Adrenal gland (tissue), 12 donors: Measurements from ENCODE around the gene FHIP1B. TPM values are rescaled to one million over a fixed set of nuclear protein-coding genes. Genes with fewer than 3 reads are reported as not detected.

ENCODE experiments used
- DNase-seq, 7 donors: peaks; one replicate each; pipeline ENCODE4 v3.0.0-alpha.2; 2019 to 2020
- H3K27ac ChIP-seq, 5 donors: fragments of 200-600 bp; sonication (generic) in 4 of 5; 1 replicate in 3 of 5; 2 replicates in 2 of 5; pipeline versions ENCODE4 v1.5.1 to v1.8.0; 2016 to 2020; ENCODE audit warnings: mild to moderate bottlenecking in 1 of 5
- H3K27me3 ChIP-seq: fragments of 200-600 bp; 2 replicates; pipeline ENCODE4 v1.8.0; 2021
- H3K36me3 ChIP-seq, 2 donors: fragments of 200-600 bp; replicated peaks in 1 of 2; 1 replicate in 1 of 2; 2 replicates in 1 of 2; pipeline versions ENCODE4 v1.5.1 to v1.8.0; 2018 to 2022
- H3K4me1 ChIP-seq, 2 donors: fragments of 200-600 bp; replicated peaks in 1 of 2; 1 replicate in 1 of 2; 2 replicates in 1 of 2; pipeline versions ENCODE4 v1.5.1 to v1.8.0; 2018 to 2021
- H3K4me3 ChIP-seq, 4 donors: fragments of 200-600 bp; sonication (generic) in 3 of 4; one replicate each; pipeline ENCODE4 v1.5.1; 2016 to 2018
- H3K9me3 ChIP-seq, 3 donors: fragments of 200-600 bp; sonication (generic) in 1 of 3; replicated peaks in 1 of 3; 1 replicate in 2 of 3; 2 replicates in 1 of 3; pipeline versions ENCODE4 v1.5.1 to v1.8.0; 2016 to 2021
- POLR2A ChIP-seq, 2 donors: fragments of 450-650 bp; IDR thresholded peaks; one replicate each; pipeline ENCODE4 v1.6.1; 2017; ENCODE audit warnings: antibody characterized with exemption in 2 of 2, mild to moderate bottlenecking in 2 of 2, moderate library complexity in 1 of 2
- WGBS, 4 donors: extraction: QIAGEN DNeasy Blood & Tissue Kit in 2 of 4; methylation state at CpG; one replicate each; pipeline versions ENCODE4 v1.1.5 to v1.1.7; 2013 to 2017; 5-methylcytosine and 5-hydroxymethylcytosine counted together
- intact Hi-C, 2 donors: fragments of 100-400 bp; cut with DNase I; formaldehyde crosslinking; loops; one replicate each; pipeline versions ENCODE4 v1.14.1 to v1.15.0; 2022 to 2023
- polyA plus RNA-seq, 3 donors: library from polyadenylated mRNA; stranded (reverse); fragments of 200-250 nt in 2 of 3; fragments of 350-450 nt in 1 of 3; fragmentation: Illumina TruSeq in 1 of 3; extraction: RNeasy Lipid Tissue Mini Kit (QIAGEN cat#74804) in 1 of 3; gene quantifications; one replicate each; pipeline ENCODE4 v1.2.3, GENCODE V29; 2013 to 2014
- total RNA-seq, 9 donors: library from RNA; depleted of rRNA in 4 of 9; stranded (reverse); fragments of >200 nt in 4 of 9; fragments of 120-200 nt in 1 of 9; fragmentation: NEBNext Ultra II Directional in 1 of 9; extraction: Animal tissue kit (Norgen Biotek cat#: 25700) in 1 of 9; gene quantifications; one replicate each; pipeline versions ENCODE4 v1.1.0 to v1.2.4, GENCODE V29; 2013 to 2023
- TF ChIP-seq, protein P1 (sequence below), 6 experiments: fragments of 450-650 bp in 4 of 6; fragments of 200-600 bp in 2 of 6; sonication (generic) in 1 of 6; IDR thresholded peaks; 1 replicate in 5 of 6; 2 replicates in 1 of 6; pipeline versions ENCODE4 v1.5.1 to v1.8.0; 2016 to 2021; ENCODE audit warnings: antibody characterized with exemption in 6 of 6, mild to moderate bottlenecking in 2 of 6, moderate library complexity in 1 of 6
- donor health status: healthy with polysubstance abuse.
- donor health status: Bipolar disorder and iron deficiency.
- donor health status: DM: yes; HTN: yes; CAD: no.
- donor health status: DM: no; HTN: no; CAD: no.
- donor health status: DM: no; HTN: no; CAD: no.
- donor health status: DM: yes; HTN: yes; CAD: no.

FHIP1B gene
- total and polyA plus RNA-seq, 12 donors, result 12.5 to 91.2 (median 34.9) TPM

DNA sequence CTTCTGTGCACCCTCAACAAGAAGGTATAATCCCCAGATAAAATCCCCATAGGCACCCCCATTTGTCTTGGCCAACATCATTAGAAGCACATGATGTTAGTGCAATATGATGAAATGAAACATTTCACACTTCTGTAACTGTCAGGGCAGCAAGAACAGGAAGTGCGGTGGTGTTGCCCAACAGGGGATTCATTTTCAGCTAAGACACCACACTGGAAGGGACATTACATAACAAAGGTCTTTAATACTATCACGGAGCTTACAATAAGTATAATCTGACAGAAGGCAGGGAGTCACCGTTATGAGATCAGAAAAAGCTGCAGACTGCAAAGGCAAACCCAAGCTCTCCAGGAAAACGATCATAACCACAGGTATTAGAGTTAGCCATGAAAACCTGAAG, 33.5 kb downstream of the FHIP1B start:
- Histone ChIP-seq H3K4me3 (no peak overlapping the region), H3K9me3 (no peaks in the 10 kb centered on the region), H3K27me3 (no peaks in the 10 kb centered on the region), H3K27ac (no peak overlapping the region), H3K36me3 (no peaks in the 10 kb centered on the region), H3K4me1 (no peaks in the 10 kb centered on the region)
- DNase-seq, result peak in 6 of 7 donors; percentile 35 to 76 (median 54)
- intact Hi-C loops, result no loop called here
- WGBS, 4 donors, result 65 to 75% (median 72%) methylated on average over 4 of the region's 4 CpGs
- no peak for TF ChIP-seq POLR2A (IDR thresholded peaks at IDR 0.05)
- TF ChIP-seq, protein P1, sequence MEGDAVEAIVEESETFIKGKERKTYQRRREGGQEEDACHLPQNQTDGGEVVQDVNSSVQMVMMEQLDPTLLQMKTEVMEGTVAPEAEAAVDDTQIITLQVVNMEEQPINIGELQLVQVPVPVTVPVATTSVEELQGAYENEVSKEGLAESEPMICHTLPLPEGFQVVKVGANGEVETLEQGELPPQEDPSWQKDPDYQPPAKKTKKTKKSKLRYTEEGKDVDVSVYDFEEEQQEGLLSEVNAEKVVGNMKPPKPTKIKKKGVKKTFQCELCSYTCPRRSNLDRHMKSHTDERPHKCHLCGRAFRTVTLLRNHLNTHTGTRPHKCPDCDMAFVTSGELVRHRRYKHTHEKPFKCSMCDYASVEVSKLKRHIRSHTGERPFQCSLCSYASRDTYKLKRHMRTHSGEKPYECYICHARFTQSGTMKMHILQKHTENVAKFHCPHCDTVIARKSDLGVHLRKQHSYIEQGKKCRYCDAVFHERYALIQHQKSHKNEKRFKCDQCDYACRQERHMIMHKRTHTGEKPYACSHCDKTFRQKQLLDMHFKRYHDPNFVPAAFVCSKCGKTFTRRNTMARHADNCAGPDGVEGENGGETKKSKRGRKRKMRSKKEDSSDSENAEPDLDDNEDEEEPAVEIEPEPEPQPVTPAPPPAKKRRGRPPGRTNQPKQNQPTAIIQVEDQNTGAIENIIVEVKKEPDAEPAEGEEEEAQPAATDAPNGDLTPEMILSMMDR (IDR thresholded peaks at IDR 0.05), result no peak

- Histone ChIP-seq H3K4me3 (no peak within 1 kb of the TSS), H3K27me3 (no peaks in the 10 kb centered on the region), H3K4me1 (no peaks in the 10 kb centered on the region), H3K27ac (no peak within 1 kb of the TSS), H3K36me3 (no peaks in the 10 kb centered on the region), H3K9me3 (no peaks in the 10 kb centered on the region)
- no peak for DNase-seq
- 91 to 100% (median 97%) methylated on average over 4 to 5 of the region's 5 CpGs for WGBS, 4 donors
- intact Hi-C loops, result no loop called here
- TF ChIP-seq, protein P1 (IDR thresholded peaks at IDR 0.05), result no peak
- no peak for TF ChIP-seq POLR2A (IDR thresholded peaks at IDR 0.05)
Observed at GRCh38 chr11:6199174-6199810, 35.1 kb downstream of the FHIP1B start, which contains the start of gene OR52W1. Gene OR52W1 (plus strand): TSS chr11:6199224. CDS start chr11:6199224, 0 bp downstream.

DNA sequence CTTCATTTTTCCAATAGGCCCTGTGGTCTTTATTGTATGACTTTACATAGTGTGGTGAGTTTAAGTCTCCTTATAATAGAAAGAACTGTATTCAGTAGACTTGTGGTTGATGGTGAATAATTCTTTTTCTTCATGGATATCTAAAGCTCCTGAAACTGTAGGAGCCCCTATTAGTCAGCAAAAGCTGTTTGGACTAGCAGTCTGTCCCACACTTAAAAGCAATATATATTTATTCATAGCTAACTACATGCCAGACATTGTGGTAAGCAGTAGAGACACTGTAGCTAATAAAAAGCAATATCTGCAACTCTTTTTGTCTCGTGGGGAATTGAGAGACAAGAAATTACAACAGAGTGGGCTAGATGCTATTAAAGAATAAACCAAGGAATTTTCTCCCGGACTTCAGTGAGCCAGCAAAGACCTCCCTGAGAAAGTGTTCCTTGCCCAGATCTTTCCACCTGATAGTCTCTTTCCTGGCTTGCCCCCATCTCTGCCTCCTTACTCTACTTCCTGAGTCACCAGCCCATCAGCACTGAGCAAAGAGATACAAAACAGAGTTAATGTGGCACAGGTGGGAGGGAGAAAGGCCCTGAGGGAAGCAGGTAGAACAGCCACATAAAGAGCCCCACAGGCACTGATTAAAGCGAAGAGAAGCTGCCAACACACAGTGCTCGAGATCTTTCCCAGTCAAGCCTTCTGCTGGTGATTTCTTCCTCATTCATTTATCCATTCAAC, 36.8 kb downstream of the FHIP1B start:
- no peaks in the 10 kb centered on the region for H3K9me3 ChIP-seq
- no peaks in the 10 kb centered on the region for H3K4me1 ChIP-seq
- WGBS, 4 donors, result 75 to 88% (median 80%) methylated on average over 4 of the region's 4 CpGs
- H3K27me3 ChIP-seq, result no peaks in the 10 kb centered on the region
- TF ChIP-seq POLR2A (IDR thresholded peaks at IDR 0.05), result no peak
- TF ChIP-seq, protein P1 (IDR thresholded peaks at IDR 0.05), result no peak
- no peak overlapping the region for H3K4me3 ChIP-seq
- intact Hi-C loops, result no loop called here
- no peak for DNase-seq
- no peaks in the 10 kb centered on the region for H3K36me3 ChIP-seq
- no peak overlapping the region for H3K27ac ChIP-seq

GRCh38 chr11:6196396-6196795, 38.0 kb downstream of the FHIP1B start:
- H3K9me3 ChIP-seq, result no peaks in the 10 kb centered on the region
- WGBS, 4 donors, result 43 to 49% (median 47%) methylated on average over 4 of the region's 4 CpGs
- no peak for DNase-seq
- H3K4me1 ChIP-seq, result no peaks in the 10 kb centered on the region
- no peak overlapping the region for H3K27ac ChIP-seq
- no peaks in the 10 kb centered on the region for H3K27me3 ChIP-seq
- no peak overlapping the region for H3K4me3 ChIP-seq
- H3K36me3 ChIP-seq, result no peaks in the 10 kb centered on the region
- TF ChIP-seq, protein P1 (IDR thresholded peaks at IDR 0.05), result no peak
- no peak for TF ChIP-seq POLR2A (IDR thresholded peaks at IDR 0.05)
- intact Hi-C loops, result no loop called here
